Prostate gland (tissue), 2 donors: ENCODE data around the gene FALEC. TPM values are rescaled to one million over a fixed set of nuclear protein-coding genes. Genes with fewer than 3 reads are reported as not detected.
A peak's percentile ranks its signal among the peaks of the same experiment; 100 is the strongest.
"Not testable (repeated sequence)": the region's sequence is repeated elsewhere in the genome, so short reads cannot be mapped to it uniquely, and the experiment has no call there.

Source experiments
- DNase-seq: peaks from one replicate; pipeline ENCODE4 v3.0.0-alpha.2; 2019; ENCODE audit warnings: low spot score
- H3K27ac ChIP-seq, 2 donors: fragments of 200-600 bp; sonication (generic); 2 replicates each; pipeline ENCODE4 v1.5.1; 2017 to 2019
- H3K27me3 ChIP-seq: fragments of 200-600 bp; sonication (generic); replicated peaks from 2 replicates; pipeline ENCODE4 v1.5.1; 2019; ENCODE audit not compliant: insufficient read depth
- H3K36me3 ChIP-seq, 2 donors: fragments of 200-600 bp; sonication (generic); 1 replicate in 1 of 2; 2 replicates in 1 of 2; pipeline versions ENCODE4 v1.5.1 to v1.8.1; 2017 to 2019
- H3K4me1 ChIP-seq: fragments of 200-600 bp; sonication (generic); replicated peaks from 2 replicates; pipeline ENCODE4 v1.5.1; 2019
- H3K4me3 ChIP-seq, 2 donors: fragments of 200-600 bp; sonication (generic); 2 replicates each; pipeline ENCODE4 v1.5.1; 2017 to 2019
- H3K9me3 ChIP-seq: fragments of 200-600 bp; sonication (generic); 2 replicates; pipeline ENCODE4 v1.5.1; 2017
- POLR2A ChIP-seq: fragments of 450-650 bp; IDR thresholded peaks from one replicate; pipeline ENCODE4 v1.6.1; 2016; ENCODE audit warnings: antibody characterized with exemption, mild to moderate bottlenecking
- POLR2AphosphoS5 ChIP-seq: sonication (generic); formaldehyde crosslinking; IDR thresholded peaks from one replicate; pipeline ENCODE4 v1.6.1; 2017; ENCODE audit warnings: antibody characterized with exemption
- WGBS: methylation state at CpG from one replicate; pipeline ENCODE4 v1.1.5; 2018; 5-methylcytosine and 5-hydroxymethylcytosine counted together
- intact Hi-C: fragments of 100-400 bp; cut with DNase I; formaldehyde crosslinking; loops from one replicate; pipeline ENCODE4 v1.14.2; 2022
- total RNA-seq, 2 donors: library from RNA; depleted of rRNA; stranded (reverse); fragments of >200 nt; gene quantifications; one replicate each; pipeline ENCODE4 v1.1.0, GENCODE V29; 2016
- TF ChIP-seq, protein P1 (sequence below), 4 experiments: fragments of 200-600 bp in 2 of 4; fragments of 450-650 bp in 2 of 4; sonication (generic) in 2 of 4; IDR thresholded peaks; 1 replicate in 3 of 4; 2 replicates in 1 of 4; pipeline ENCODE4 v1.5.1; 2016 to 2019; ENCODE audit warnings: antibody characterized with exemption in 4 of 4, mild to moderate bottlenecking in 2 of 4, moderate library complexity in 2 of 4

FALEC gene
- total RNA-seq, 2 donors from 2014 or later = not detected

DNA sequence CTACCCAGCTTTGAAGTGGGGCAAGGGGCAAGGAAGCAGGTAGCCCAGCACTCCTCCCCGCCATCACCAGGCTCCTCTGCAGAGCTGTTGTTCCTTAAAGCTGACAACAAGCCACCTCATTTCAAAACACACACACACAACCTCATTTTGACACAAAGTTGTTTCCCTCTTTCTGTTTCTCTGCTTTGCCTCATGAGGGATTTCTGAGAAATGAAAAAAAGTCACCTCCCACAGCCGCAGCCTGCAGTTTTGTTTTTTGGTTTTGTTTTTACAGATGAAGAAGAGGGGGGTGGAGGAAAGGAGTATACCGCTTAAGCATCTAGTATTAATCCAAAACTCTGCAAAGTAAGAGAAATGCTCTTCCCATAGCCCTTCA lies 51.8 kb downstream of the FALEC start:
- intact Hi-C loops = no loop called here
- no peaks in the 10 kb centered on the region for H3K9me3 ChIP-seq
- no peak for DNase-seq
- peak overlapping the region; percentile 100 for H3K27ac ChIP-seq
- peak overlapping the region; percentile 2 to 35 for H3K4me3 ChIP-seq
- WGBS = 5% methylated on average over 3 of the region's 3 CpGs
- H3K4me1 ChIP-seq = peaks cover 41% of the 10 kb centered on the region
- no peaks in the 10 kb centered on the region for H3K27me3 ChIP-seq
- no peaks in the 10 kb centered on the region for H3K36me3 ChIP-seq
- TF ChIP-seq, protein P1, sequence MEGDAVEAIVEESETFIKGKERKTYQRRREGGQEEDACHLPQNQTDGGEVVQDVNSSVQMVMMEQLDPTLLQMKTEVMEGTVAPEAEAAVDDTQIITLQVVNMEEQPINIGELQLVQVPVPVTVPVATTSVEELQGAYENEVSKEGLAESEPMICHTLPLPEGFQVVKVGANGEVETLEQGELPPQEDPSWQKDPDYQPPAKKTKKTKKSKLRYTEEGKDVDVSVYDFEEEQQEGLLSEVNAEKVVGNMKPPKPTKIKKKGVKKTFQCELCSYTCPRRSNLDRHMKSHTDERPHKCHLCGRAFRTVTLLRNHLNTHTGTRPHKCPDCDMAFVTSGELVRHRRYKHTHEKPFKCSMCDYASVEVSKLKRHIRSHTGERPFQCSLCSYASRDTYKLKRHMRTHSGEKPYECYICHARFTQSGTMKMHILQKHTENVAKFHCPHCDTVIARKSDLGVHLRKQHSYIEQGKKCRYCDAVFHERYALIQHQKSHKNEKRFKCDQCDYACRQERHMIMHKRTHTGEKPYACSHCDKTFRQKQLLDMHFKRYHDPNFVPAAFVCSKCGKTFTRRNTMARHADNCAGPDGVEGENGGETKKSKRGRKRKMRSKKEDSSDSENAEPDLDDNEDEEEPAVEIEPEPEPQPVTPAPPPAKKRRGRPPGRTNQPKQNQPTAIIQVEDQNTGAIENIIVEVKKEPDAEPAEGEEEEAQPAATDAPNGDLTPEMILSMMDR (IDR thresholded peaks at IDR 0.05) = no peak
- no peak for TF ChIP-seq POLR2A
- no peak for TF ChIP-seq POLR2AphosphoS5

- Histone ChIP-seq H3K4me3 (peak overlapping the region; percentile 2 to 35), H3K27me3 (no peaks in the 10 kb centered on the region), H3K4me1 (peaks cover 35% of the 10 kb centered on the region), H3K27ac (peak overlapping the region; percentile 100), H3K9me3 (no peaks in the 10 kb centered on the region), H3K36me3 (no peaks in the 10 kb centered on the region)
- TF ChIP-seq POLR2AphosphoS5 (peak; percentile 100), POLR2A (peak; percentile 64)
- TF ChIP-seq, protein P1 (IDR thresholded peaks at IDR 0.05) = peak in 1 of 4 experiments; percentile 32
- intact Hi-C loops = no loop called here
- WGBS = under 1% methylated on average over 10 of the region's 10 CpGs
- peak; percentile 97 for DNase-seq
These were observed 52.4 kb downstream of the FALEC start for GRCh38 chr1:150567717-150568593.

- no peak for DNase-seq
- Histone ChIP-seq H3K4me3 (peak overlapping the region; percentile 2 to 35), H3K4me1 (peaks cover 37% of the 10 kb centered on the region), H3K27me3 (no peaks in the 10 kb centered on the region), H3K9me3 (no peaks in the 10 kb centered on the region), H3K27ac (peak overlapping the region; percentile 100), H3K36me3 (no peaks in the 10 kb centered on the region)
- intact Hi-C loops = no loop called here
- no peak for TF ChIP-seq POLR2A
- TF ChIP-seq POLR2AphosphoS5 = no peak
- TF ChIP-seq, protein P1 (IDR thresholded peaks at IDR 0.05) = no peak
These were observed 53.0 kb downstream of the FALEC start for GRCh38 chr1:150568594-150568966.

DNA sequence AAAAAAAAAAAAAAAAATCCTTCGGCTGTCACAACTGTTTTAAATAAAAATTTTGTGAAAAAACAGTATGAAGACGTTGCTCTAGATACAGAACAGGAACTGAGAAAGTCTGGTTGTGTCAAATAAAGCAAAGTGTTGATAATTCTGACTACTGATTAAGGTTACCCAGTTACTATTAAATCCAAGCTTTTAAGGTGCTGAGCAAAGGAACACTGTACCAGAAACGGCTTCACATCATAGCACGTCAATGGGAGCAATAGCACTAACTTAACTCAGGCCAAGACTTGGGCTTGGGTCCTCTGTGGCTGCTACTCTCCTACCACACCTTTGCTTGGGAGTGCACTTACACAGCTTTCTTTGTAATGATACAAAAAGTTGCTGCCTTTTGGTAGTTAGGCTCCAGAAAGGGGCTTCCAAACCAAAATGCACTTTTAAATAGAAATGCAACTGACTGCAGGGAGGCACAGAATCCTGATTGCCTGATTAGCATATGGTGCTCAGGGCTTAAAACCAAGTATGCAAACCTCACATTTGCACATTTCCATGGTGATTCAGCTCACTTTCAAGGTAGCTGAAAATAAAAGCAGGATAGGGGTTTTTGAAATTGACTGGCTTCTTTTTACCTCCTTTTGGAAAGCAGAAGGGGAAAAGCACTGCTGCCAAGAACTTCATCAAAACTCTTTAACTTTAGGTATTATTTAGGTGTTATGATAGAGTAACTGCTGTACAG lies 57.5 kb downstream of the FALEC start:
- Histone ChIP-seq H3K4me3 (no peak overlapping the region), H3K27ac (peak overlapping the region; percentile 98 to 100), H3K4me1 (peaks cover 13% of the 10 kb centered on the region), H3K9me3 (no peaks in the 10 kb centered on the region), H3K36me3 (no peaks in the 10 kb centered on the region), H3K27me3 (no peaks in the 10 kb centered on the region)
- 63% methylated on average over 4 of the region's 4 CpGs for WGBS
- intact Hi-C loops = no loop called here
- TF ChIP-seq, protein P1 (IDR thresholded peaks at IDR 0.05) = no peak
- TF ChIP-seq POLR2A = no peak
- DNase-seq = no peak

DNA sequence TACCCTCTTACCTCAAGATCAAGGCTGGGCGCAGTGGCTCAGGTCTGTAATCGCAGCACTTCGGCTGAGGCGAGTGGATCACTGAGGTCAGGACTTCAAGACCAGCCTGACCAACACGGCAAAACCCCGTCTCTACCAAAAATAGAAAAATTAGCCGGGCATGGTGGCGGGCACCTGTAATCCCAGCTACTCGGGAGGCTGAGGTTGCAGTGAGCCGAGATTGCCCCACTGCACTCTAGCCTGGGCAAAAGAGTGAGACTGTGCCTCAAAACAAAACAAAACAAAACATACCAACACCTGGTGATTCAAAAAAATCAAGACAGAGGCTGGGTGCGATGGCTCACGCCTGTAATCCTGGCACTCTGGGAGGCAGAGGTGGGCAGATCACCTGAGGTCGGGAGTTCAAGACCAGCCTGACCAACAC lies 58.1 kb downstream of the FALEC start:
- H3K27me3 ChIP-seq, H3K36me3 ChIP-seq, DNase-seq, intact Hi-C loops, H3K9me3 ChIP-seq, H3K4me3 ChIP-seq: not testable (repeated sequence)
- H3K27ac ChIP-seq = peak overlapping the region; percentile 98 to 100
- 84% methylated on average over 13 of the region's 13 CpGs for WGBS
- H3K4me1 ChIP-seq = peaks cover 12% of the 10 kb centered on the region
